GM12875 (cell line): ENCODE measurements around the gene WWP2.

Source experiments
- H3K4me3 ChIP-seq: one replicate; pipeline ENCODE4 v1.5.1; 2011; ENCODE audit warnings: low read depth, low read length, control low read depth
- TF ChIP-seq, protein P1 (sequence below): IDR thresholded peaks from 2 replicates; pipeline ENCODE4 v1.5.1; 2011; ENCODE audit warnings: low read depth, mild to moderate bottlenecking, control low read depth, inconsistent platforms, low read length, moderate library complexity, borderline replicate concordance; ENCODE audit not compliant: insufficient read depth

Gene WWP2

DNA sequence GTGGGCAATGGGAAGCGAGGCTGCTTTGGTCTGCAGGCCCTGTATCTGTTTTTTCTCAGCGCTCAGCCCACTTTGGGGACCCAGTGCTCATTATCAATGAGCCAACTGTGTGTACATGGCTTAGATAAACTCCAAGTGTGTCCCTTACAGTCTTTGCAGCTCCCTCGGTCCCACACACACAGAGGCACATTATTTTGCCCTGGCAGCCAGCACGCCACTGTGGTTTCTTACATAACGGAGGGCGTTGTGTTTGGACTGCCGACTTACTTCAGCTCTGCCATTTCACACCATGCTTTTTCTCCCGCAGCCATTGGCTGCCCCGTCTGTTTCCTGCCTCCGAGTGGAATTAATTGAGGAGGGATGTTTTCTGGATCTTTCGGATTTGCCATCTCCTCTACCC is 132.5 kb downstream of the WWP2 start:
- TF ChIP-seq, protein P1, sequence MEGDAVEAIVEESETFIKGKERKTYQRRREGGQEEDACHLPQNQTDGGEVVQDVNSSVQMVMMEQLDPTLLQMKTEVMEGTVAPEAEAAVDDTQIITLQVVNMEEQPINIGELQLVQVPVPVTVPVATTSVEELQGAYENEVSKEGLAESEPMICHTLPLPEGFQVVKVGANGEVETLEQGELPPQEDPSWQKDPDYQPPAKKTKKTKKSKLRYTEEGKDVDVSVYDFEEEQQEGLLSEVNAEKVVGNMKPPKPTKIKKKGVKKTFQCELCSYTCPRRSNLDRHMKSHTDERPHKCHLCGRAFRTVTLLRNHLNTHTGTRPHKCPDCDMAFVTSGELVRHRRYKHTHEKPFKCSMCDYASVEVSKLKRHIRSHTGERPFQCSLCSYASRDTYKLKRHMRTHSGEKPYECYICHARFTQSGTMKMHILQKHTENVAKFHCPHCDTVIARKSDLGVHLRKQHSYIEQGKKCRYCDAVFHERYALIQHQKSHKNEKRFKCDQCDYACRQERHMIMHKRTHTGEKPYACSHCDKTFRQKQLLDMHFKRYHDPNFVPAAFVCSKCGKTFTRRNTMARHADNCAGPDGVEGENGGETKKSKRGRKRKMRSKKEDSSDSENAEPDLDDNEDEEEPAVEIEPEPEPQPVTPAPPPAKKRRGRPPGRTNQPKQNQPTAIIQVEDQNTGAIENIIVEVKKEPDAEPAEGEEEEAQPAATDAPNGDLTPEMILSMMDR = no peak

DNA sequence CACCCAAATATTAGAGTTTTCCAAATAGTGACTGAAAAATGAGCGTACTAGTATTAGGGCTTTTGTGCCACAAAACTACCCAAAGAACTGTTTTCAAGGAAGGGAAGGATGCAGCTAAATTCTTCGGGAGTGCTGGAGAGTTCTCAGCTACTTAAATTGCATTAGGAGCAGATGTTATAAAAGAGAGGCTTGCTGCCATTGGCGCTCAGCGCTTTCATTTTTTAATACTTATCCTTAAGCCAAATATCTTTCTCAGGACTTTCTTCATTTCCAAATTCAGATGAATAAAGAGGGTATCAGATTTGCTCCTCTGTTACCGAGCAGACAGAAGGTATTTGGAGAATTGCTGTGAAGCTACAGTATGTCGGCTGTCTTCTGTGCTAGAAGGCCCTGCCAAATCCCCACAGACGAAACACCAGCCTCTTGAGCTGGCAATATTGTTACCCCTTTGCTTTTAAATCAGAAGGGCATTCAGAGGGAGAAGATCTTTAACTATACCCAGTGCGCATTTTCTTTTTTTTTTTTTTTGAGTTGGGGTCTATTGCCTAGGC is 141.8 kb downstream of the WWP2 start:
- H3K4me3 ChIP-seq = no peak overlapping the region
- TF ChIP-seq, protein P1 = no peak

More for the DNA sequence above, 132.5 kb downstream of the WWP2 start:
- no peak overlapping the region for H3K4me3 ChIP-seq

DNA sequence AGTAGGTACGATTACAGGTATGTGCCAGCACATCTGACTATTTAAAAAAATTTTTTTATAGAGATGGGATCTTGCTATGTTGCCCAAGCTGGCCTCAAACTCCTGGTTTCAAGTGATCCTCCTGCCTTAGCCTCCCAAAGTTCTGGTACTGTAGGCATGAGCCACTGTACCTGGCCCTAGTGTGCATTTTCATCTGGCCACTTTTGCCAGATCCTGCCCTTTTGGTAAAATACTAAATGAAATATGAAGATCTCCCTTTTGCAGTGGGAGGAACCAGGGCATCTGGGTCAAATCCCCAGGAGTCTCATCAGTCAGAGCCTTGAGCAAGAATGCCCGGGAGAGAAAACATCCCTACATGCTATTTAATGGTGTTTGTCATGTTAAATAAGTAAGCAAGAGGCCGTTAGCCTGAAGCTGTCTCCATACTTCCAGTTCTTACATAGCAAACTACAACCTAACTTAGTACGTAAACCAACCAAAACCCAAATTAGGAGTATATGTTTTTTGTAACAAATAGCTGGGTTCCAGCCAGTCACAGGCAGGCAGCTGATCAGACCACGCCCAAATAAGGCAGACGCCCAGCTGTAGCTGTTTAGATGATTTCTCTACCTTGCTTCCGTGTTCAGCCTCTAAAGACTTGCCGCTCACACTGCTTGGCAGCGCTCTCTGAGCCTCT is 142.5 kb downstream of the WWP2 start:
- no peak overlapping the region for H3K4me3 ChIP-seq
- TF ChIP-seq, protein P1 = no peak

DNA sequence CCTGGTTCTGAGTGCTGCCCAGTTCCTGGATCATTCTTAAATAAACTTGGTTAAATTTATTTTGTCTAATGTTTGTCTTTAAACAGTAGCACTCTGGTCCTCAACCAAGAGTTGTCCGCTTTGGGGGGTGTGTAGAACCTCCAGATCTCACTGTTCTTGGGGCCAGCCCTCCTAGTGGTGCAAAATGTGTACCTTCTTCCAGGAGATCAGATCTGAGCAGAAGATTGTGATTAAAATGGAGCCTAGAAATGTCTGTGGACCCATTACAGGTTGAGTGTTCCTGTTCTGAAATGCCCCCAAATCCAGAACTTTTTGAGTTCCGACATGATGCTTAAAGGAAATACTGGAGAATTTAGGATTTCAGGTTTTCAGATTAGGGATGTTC is 143.0 kb downstream of the WWP2 start:
- no peak overlapping the region for H3K4me3 ChIP-seq
- TF ChIP-seq, protein P1 = no peak

DNA sequence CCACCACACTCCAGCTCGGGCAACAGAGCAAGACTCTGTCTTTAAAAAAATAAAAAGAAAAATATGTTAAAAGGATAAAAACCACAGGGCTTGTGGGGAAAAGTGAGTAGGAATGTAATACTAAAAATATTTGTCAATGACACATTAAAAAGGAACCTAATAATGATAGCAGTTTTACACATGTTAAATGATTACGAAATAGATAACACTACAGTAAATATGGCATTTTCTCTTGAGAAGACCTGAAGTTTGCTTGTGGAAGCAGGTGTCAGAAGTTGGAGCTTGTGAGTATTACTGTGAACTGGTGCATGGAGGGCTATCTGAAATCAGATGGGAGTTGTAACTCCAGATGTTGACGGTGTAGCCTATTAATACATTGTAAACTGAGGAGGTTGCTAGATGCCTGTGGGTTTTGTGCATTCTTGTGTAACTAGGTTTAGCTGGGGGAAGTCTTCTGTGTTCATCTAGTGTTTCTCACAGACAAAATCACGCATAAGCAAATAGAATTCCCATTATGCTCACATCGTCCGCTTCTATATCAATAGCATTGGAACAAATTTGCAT is 144.8 kb downstream of the WWP2 start:
- TF ChIP-seq, protein P1 = no peak
- no peak overlapping the region for H3K4me3 ChIP-seq

DNA sequence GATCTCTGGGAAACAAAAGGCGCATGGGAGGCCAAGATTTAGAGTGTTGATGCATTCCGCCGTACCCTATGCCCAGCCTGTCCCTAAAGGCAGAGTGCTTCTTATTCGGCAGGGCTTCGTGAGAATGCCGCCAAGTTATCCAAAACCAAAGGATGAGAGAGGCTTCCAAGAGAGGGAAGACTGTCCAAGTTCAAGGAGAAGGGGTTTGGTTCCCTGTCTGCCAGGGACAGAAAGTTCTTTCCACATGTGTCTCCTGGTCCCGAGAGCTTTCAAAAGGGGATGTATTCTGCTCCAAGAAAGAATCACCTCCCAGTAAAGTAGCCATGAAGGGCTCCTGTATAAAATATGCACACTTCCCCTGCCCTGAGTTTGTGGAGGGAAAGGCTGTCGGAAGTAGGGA is 146.9 kb downstream of the WWP2 start:
- TF ChIP-seq, protein P1 = no peak
- H3K4me3 ChIP-seq = no peak overlapping the region

DNA sequence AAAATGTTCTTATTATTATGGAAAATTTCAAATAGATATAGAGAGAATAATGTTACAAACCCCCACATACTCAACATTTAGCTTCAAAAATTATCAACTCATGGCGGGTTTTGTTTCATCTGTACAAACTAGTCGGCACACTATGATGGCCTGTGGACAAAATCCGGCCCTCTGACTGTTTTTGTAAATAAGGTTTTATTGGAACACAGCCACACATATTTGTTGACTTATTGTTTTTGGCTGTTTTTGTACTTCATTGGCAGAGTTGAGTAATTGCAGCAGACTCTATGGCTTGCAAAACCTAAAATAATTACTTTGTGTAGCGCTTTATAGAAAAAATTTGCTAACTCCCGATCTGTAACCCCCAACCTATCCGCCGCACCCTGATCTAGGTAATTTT is 147.6 kb downstream of the WWP2 start:
- no peak overlapping the region for H3K4me3 ChIP-seq
- TF ChIP-seq, protein P1 = no peak
